ENCODE data around the gene PEMT.

The PEMT gene

DNA sequence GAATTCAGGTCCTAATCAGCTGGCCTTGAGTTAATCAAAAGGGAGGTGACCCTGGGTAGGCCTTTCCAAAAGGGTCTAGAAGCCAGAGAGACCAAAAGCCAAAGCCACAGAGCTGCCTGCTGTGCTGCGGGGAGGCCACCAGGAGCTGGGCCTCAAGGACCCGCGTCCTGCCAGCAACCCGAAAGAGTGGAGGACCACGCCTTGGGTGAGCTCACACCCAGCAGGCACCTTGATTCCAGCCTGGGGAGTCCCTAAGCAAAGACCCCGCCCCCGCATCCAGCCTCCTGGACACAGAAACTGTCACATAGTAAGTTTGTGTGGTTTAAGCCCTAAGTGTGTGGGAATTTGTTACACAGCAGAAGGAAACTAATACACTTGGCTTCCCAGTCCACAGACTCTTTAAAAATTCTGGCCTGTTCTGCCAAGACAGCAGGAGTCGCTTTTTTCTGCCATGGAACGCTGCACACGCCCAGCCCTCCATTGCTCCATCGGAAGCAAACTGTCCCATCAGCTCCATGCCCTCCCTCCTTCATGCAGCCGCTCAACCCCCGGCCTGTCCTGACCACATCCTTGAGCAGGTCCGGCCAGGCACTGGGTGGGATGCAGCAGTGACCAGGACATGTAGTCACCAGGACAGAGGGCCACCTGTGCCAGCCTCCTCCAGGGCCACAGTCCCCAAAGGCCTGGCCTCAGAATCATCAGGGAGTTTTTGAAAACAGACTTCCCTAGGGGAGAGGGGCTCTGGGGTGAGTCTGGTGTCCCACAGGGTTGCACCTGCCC lies 74.4 kb downstream of the PEMT start:
- H3K9ac ChIP-seq (ENCODE audit: low read depth, low read length): no peak overlapping the region
- H3K4me1 ChIP-seq (ENCODE audit: insufficient read depth, low read length): peaks cover 22% of the 10 kb centered on the region
- H3K9me3 ChIP-seq (ENCODE audit: control insufficient read depth, insufficient read depth, low read length): no peaks in the 10 kb centered on the region
- no peaks in the 10 kb centered on the region for H3K36me3 ChIP-seq (ENCODE audit: insufficient read depth, low read length)

- Histone ChIP-seq H3K9me3 (ENCODE audit: control insufficient read depth, insufficient read depth, low read length) (no peaks in the 10 kb centered on the region), H3K36me3 (ENCODE audit: insufficient read depth, low read length) (no peaks in the 10 kb centered on the region), H3K9ac (ENCODE audit: low read depth, low read length) (no peak overlapping the region), H3K4me1 (ENCODE audit: insufficient read depth, low read length) (peaks cover 22% of the 10 kb centered on the region)
These were observed 75.3 kb downstream of the PEMT start for GRCh38 chr17:17515934-17516930.

DNA sequence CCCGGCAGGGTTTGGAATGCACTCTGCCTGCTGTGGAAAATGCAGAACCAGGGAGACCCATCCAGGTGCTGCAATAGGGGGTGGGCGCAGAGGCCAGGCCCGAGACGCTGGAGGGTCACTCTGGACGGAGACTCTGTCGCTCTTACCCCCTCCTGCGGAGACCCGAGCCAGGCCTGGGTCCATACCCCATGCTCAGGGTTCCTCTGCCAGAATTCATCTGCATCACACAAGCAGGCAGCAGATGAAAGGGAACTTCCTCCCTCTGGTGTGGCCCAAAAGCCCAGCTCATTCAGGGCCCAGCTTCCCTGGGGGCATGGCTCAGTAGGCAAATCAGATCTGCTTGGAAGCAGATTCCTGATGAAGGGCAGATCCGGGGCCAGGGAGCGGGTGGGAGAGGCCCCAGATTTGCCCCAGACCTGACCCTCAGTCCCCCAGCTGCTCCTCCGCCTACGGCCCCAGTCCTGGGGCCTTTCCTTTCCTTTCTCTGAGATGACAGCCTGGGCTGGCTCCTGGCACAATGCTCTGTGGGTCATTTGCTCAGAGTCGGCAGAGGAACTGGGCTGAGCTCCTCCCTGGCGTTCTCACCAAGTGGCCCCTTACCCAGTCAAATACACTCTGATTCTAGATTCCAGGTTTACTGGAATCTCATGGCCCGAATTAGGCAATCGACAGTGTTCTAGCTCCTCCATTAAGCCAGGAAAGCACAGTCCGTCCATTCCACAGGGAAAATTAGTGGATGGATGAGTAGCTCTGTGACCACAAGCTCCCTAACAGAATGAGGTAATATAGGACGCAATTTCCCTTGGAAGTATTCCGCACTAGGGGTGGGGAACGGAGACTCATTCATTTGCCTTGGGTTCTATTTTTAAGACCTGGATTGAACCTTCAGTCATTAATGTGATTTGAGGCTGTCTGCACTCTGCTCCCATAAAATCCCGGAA lies 76.2 kb downstream of the PEMT start:
- no peaks in the 10 kb centered on the region for H3K36me3 ChIP-seq (ENCODE audit: insufficient read depth, low read length)
- H3K4me1 ChIP-seq (ENCODE audit: insufficient read depth, low read length): peaks cover 22% of the 10 kb centered on the region
- H3K9me3 ChIP-seq (ENCODE audit: control insufficient read depth, insufficient read depth, low read length): no peaks in the 10 kb centered on the region
- no peak overlapping the region for H3K9ac ChIP-seq (ENCODE audit: low read depth, low read length)

DNA sequence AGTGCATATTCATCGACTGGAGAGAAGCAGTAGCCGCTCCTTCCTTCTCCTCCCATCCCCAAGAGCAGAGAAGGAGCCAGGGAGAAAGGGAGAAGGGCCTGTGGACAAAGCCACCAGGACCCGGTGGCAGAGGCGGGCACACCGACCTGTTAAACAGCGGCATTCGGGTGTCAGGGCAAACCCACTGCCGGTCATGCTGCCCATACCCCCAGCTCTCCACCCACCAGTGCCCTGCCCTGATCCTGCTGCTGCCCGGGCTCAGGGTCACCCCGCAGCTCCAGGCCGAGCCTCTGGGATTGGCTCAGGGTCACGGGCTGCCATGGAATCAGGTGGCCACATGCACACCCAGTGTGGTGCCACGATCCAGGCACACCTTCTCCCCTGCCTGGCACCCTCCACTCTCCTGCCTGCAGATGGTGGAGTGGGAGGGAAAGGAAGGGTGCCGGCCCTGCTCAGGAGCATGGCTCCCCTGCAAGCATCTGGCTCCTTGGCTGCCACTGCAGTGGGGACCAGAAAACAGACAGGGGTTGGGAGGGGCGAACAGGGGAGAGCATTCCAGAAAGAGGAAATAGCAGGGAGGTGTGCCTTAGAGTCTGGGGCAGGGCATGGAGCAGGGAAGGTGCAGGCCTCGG lies 77.0 kb downstream of the PEMT start:
- Histone ChIP-seq H3K9me3 (ENCODE audit: control insufficient read depth, insufficient read depth, low read length) (no peaks in the 10 kb centered on the region), H3K36me3 (ENCODE audit: insufficient read depth, low read length) (no peaks in the 10 kb centered on the region), H3K4me1 (ENCODE audit: insufficient read depth, low read length) (peaks cover 22% of the 10 kb centered on the region), H3K9ac (ENCODE audit: low read depth, low read length) (no peak overlapping the region)

- H3K9me3 ChIP-seq (ENCODE audit: control insufficient read depth, insufficient read depth, low read length): no peaks in the 10 kb centered on the region
- no peak overlapping the region for H3K9ac ChIP-seq (ENCODE audit: low read depth, low read length)
- H3K36me3 ChIP-seq (ENCODE audit: insufficient read depth, low read length): no peaks in the 10 kb centered on the region
- H3K4me1 ChIP-seq (ENCODE audit: insufficient read depth, low read length): peaks cover 22% of the 10 kb centered on the region
These were observed 77.9 kb downstream of the PEMT start for GRCh38 chr17:17513626-17514025.

- peaks cover 22% of the 10 kb centered on the region for H3K4me1 ChIP-seq (ENCODE audit: insufficient read depth, low read length)
- H3K9me3 ChIP-seq (ENCODE audit: control insufficient read depth, insufficient read depth, low read length): no peaks in the 10 kb centered on the region
- no peak overlapping the region for H3K9ac ChIP-seq (ENCODE audit: low read depth, low read length)
- no peaks in the 10 kb centered on the region for H3K36me3 ChIP-seq (ENCODE audit: insufficient read depth, low read length)
These were observed 78.6 kb downstream of the PEMT start for GRCh38 chr17:17512866-17513265.

- no peak overlapping the region for H3K9ac ChIP-seq (ENCODE audit: low read depth, low read length)
- H3K9me3 ChIP-seq (ENCODE audit: control insufficient read depth, insufficient read depth, low read length): no peaks in the 10 kb centered on the region
- H3K4me1 ChIP-seq (ENCODE audit: insufficient read depth, low read length): peaks cover 22% of the 10 kb centered on the region
- H3K36me3 ChIP-seq (ENCODE audit: insufficient read depth, low read length): no peaks in the 10 kb centered on the region
These were observed 79.3 kb downstream of the PEMT start for GRCh38 chr17:17511881-17512858.

- Histone ChIP-seq H3K36me3 (ENCODE audit: insufficient read depth, low read length) (no peaks in the 10 kb centered on the region), H3K9ac (ENCODE audit: low read depth, low read length) (no peak overlapping the region), H3K4me1 (ENCODE audit: insufficient read depth, low read length) (peaks cover 18% of the 10 kb centered on the region), H3K9me3 (ENCODE audit: control insufficient read depth, insufficient read depth, low read length) (no peaks in the 10 kb centered on the region)
These were observed 80.2 kb downstream of the PEMT start for GRCh38 chr17:17511293-17511741.

DNA sequence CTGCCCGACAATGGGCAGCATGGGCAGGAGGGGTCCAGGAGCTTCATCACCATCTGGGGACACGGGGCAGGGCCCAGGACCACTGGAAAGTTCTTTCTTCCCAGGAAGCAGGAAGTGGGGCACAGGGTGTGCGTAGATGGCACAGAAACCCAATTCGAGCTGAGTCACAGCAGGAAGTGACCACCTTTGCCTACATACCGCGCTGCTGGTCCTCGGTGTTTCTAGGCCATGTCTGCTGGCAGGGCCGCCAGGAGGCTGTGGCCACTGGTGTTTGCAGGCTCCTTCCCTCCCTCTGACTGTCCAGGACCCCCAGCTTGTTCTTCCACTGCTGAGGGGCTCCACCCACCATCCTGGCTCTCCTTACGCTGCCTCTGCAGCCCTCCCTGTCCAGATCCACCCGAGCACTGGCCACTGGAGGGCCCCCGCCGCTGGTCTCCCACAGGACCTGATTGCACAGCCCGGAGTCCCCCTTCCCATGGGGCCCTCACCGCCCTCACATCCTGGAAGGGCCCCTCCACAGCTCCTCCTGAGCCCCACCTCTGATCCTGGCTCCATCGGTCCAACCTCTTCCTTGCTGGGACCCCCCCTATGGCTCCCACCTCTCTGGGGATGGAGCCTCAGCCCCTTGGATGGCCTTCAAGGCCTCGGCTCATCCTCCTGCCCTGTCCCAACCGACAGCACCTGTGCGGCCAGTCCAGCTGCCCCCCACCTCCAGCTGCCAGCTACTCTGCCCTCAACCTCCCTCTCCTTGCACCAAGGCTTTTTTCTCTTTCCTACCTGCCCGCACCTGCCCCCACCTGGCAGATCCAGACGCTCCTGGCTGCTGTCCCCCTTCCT lies 80.8 kb downstream of the PEMT start:
- H3K9me3 ChIP-seq (ENCODE audit: control insufficient read depth, insufficient read depth, low read length): no peaks in the 10 kb centered on the region
- no peak overlapping the region for H3K9ac ChIP-seq (ENCODE audit: low read depth, low read length)
- H3K4me1 ChIP-seq (ENCODE audit: insufficient read depth, low read length): peaks cover 12% of the 10 kb centered on the region

GRCh38 chr17:17509601-17510425 lies 81.7 kb downstream of the PEMT start:
- no peaks in the 10 kb centered on the region for H3K9me3 ChIP-seq (ENCODE audit: control insufficient read depth, insufficient read depth, low read length)
- peaks cover 3% of the 10 kb centered on the region; the same call in 1 of the 2 replicates for H3K4me1 ChIP-seq (ENCODE audit: insufficient read depth, low read length)

More for the DNA sequence above, 80.8 kb downstream of the PEMT start:
- H3K36me3 ChIP-seq (ENCODE audit: insufficient read depth, low read length): no peaks in the 10 kb centered on the region

More at GRCh38 chr17:17509601-17510425, 81.7 kb downstream of the PEMT start:
- Histone ChIP-seq H3K36me3 (ENCODE audit: insufficient read depth, low read length) (no peaks in the 10 kb centered on the region), H3K9ac (ENCODE audit: low read depth, low read length) (no peak overlapping the region)
